GM18858 (cell line): Measurements from ENCODE around the gene ABHD6.
"Not testable (repeated sequence)": the region's sequence is repeated elsewhere in the genome, so short reads cannot be mapped to it uniquely, and the experiment has no call there.

Source experiments
- ATAC-seq: cut with Tn5 transposase; IDR thresholded peaks from one replicate; pipeline ENCODE4 v1.9.1; 2021; ENCODE audit not compliant: unreplicated experiment

ABHD6 gene

DNA sequence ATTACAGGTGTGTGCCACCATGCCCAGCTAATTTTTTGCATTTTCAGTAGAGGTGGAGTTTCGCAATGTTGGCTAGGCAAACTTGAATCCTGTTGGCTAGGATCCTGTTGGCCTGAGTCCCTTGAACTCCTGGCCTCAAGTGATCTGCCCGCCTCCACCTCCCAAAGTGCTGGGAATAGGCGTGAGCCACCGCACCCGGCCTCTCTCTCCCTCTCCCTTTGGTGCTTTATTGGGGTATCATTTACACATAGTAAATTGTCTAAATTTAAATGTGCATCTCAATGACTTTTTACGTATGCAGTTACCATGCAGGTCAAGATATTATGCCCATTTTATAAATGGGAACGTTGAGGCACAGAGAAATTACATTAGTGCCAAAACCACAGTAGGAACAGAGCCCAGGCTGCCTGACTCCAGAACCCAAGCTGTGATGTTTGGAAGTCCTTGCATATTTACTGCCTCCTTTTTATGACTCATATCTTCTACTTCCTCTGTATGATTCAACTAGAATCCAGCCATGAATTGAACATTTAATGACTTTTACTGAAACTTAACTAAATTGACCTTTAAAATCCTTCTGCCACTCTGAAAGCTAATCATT, 34.4 kb downstream of the ABHD6 start:
- no peak for ATAC-seq

GRCh38 chr3:58272891-58273290, 35.3 kb downstream of the ABHD6 start:
- no peak for ATAC-seq

GRCh38 chr3:58273362-58273761, 35.8 kb downstream of the ABHD6 start:
- ATAC-seq = not testable (repeated sequence)

DNA sequence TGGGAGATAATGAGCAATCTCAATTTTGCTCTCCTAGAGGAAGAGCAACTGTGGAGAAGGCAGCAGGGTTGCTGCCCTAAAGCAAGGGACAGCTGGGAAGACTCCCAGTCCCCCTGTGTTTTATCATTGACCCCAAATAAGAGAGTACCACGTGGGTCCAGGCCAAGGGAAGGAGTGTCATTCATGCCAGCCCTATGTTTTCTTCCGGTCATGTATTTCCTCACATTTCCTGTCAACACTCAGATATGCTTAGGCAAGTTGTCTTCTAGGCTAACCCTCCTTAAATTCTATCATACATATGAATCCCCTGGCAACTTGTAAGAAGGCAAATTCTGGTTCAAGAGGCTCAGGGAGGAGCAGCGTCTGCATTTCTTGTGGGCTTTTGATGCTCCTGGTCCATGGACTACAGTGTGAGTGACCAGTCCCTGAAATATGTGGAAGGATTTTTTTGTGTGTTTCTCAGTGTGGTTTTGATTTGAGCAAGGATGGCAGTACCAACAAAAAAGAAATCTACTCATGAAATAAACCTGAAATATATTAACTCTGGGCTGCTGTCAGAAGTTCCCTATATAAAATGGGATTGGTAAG, 36.5 kb downstream of the ABHD6 start:
- ATAC-seq = no peak

GRCh38 chr3:58281069-58281468, 43.5 kb downstream of the ABHD6 start:
- ATAC-seq = no peak

DNA sequence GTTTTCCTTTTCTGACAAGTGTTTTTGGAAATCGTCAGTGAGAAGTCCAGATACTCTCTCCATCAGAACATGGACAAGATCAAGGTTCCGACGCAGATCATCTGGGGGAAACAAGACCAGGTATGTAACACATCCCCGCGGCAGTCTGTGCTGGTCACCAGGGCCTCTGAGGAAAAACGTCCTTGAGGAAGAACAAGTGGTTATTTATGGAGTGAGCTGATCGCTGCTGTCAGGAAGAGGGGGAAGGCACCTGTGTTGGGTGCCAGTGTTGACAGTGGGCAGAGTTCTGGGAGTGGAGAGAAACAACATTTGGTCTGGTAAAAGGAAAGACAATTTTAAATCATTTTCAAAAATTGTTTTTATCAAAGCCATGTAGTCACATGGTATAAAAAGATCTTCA, 47.7 kb downstream of the ABHD6 start:
- ATAC-seq = no peak

GRCh38 chr3:58287354-58287753, 49.8 kb downstream of the ABHD6 start:
- no peak for ATAC-seq

GRCh38 chr3:58288011-58288728, 50.6 kb downstream of the ABHD6 start:
- no peak for ATAC-seq

DNA sequence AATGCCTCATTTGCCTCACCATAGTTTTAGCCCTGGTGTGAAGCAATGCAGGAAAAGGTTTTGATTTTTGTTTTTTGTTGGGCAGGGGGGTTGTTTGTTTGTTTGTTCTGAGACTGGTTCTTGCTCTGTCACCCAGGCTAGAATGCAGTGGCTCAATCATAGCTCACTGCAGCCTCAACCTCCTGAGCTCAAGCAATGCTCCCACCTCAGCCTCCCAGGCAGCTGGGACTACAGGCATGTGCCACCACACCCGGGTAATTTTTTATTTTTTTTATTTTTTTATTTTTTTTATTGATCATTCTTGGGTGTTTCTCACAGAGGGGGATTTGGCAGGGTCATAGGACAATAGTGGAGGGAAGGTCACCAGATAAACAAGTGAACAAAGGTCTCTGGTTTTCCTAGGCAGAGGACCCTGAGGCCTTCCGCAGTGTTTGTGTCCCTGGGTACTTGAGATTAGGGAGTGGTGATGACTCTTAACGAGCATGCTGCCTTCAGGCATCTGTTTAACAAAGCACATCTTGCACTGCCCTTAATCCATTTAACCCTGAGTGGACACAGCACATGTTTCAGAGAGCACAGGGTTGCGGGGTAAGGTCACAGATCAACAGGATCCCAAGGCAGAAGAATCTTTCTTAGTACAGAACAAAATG, 51.5 kb downstream of the ABHD6 start:
- not testable (repeated sequence) for ATAC-seq

DNA sequence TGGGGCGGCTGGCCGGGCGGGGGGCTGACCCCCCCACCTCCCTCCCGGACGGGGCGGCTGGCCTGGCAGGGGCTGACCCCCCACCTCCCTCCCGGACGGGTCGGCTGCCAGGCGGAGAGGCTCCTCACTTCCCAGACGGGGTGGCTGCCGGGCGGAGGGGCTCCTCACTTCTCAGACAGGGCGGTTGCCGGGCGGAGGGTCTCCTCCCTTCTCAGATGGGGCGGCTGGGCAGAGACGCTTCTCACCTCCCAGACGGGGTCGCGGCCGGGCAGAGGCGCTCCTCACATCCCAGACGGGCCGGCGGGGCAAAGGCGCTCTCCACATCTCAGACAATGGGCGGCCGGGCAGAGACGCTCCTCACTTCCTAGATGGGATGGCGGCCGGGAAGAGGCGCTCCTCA, 52.9 kb downstream of the ABHD6 start:
- not testable (repeated sequence) for ATAC-seq

DNA sequence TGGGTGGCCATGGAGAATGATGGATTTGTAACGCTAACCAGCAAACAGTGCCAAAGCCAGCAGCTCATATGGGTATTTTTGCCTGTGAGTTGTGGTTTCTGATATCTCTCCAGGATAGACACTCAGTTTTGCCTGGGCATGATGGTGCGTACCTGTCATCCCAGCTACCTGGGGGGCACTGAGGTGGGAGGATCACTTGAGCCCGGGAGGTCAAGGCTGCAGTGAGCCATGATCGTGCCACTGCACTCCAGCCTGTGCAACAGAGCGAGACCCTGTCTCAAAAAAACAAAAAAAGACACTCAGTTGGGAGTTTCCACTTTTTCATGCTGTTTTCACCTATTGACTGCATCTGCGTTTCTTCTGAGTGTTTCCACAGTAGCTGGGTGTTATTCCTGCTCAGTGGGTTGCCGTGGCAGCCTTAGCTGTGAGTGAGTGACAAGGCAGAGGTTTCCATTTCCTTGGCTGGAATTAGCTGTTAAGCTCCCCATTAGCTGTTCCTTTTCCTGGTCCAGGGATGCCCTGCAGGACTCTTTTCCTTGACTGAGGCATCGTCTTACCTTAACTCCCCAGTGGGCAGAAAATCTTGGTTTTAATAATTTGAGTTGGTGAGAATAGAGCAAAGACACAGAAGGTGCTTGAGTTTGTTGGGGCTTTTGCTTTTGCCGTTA, 54.2 kb downstream of the ABHD6 start:
- no peak for ATAC-seq

DNA sequence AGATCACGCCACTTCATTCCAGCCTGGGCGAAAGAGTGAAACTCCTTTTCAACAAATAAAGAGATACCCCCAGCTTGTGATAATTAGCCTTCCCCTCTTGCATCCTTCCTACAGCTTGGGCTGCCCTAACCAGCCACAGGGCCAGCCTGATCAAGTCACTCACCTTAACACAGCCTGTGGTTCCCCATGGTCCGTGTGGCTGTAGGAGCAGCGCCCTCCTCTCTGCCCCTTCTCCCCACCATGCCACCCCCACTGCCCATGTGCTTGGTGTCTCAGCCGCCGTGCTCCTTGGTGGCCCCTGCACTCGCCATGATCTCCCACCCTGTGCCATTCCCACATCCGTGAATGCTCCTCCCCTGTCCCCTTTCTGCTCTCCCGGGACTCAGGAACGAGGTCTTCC, 55.3 kb downstream of the ABHD6 start:
- ATAC-seq = no peak

GRCh38 chr3:58293516-58293915, 55.9 kb downstream of the ABHD6 start:
- no peak for ATAC-seq

- ATAC-seq = no peak
Observed at GRCh38 chr3:58296269-58296668, 58.7 kb downstream of the ABHD6 start.

DNA sequence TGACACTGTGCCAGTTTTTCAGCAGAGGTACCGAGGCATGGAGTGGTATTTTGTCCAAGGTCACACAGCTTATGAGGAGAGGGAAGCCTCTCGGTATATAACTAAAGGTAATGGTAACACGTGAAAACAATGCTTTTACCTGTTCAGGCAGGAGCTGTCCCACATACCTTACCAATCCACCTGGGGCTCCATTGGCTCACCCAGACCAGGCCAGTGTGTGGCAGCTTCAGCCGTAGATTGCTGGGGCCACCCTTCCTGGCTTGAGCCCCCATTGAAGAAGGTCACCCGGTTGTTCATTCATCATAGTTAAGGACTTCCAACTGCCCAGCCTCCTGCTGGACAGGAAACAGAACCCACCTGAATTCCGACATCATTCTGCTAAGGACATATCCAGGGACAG, 59.3 kb downstream of the ABHD6 start:
- no peak for ATAC-seq

DNA sequence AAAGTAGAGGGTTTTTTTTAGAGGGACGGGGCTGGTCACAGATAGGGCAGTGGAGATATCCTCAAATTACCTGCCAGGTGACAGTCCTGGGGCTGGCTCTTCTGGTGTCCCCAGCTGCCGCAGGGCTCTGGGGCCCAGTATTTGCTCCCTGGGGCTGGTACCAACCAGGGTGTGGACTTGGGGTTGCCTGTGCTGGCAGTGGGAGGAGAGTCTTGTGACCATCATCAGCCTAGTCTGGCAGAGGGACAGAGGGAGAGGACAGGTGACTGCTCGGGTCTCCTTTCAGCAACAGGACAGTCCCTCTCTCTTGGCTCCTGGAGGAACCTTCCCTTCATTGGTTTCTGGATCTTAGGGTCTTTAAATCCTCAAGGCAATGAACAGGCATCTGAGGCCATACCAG, 60.6 kb downstream of the ABHD6 start:
- no peak for ATAC-seq

DNA sequence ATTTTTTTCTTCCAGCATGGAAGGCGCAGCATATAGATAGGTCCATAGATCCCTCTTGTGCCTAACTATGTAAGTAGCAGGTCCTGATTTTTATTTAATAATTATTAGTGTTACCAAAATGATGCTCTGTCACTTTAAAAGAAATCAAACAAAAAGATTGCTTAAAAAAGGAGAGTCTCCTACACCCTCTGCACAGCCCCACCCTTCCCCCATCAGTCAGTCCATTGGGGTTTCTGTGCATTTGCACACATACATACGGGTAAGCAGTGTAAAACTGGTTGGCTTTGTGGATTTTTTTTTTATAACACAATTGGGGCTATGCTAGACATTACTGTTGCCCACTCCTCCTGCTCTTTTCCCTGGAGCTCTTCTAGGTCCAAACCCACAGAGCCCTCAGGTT, 61.5 kb downstream of the ABHD6 start:
- no peak for ATAC-seq

- no peak for ATAC-seq
Observed at GRCh38 chr3:58299839-58300516, 62.4 kb downstream of the ABHD6 start.

DNA sequence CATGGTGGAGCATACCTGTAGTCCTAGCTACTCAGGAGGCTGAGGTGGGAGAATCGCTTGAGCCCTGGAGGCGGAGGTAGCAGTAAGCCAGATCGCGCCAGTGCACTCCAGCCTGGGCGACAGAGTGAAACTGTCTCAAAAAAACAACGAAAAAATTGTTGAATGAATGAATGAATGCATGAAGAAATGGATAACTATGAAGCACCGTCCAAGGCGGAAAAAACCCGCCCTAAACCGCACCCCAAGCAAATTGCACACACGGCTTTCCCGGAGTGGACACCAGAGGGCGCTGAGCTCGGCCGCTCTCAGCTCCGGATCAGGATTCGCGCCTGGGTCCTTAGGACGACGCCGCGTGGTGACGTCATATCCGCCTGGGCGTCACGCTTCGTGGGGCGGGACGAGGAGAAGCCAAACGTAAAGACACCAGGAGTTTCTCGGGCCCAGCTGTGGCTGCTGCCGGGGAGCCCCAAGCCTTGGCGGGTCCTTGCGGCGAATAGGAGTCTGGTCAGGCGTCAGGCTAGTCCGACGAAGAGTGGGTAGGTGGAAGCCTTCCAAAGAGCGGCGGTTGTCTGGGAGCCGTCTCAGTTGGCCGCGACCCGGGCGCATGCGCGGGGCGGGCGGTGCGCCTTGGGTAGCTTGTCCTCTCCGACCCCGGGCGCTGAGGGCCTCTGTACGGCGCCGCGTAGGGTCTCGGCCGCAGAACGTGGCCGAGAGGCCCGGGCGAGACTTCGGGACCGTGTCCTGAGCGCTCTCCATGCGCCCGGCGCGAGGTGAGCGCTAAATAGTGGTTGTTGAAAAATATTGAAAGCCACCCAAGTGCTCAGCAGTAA, 68.5 kb downstream of the ABHD6 start, which contains the start of the genes HTD2 and RPP14:
TSS of gene HTD2 (plus strand) at position 639 of the 830 bp plus-strand sequence. CDS start 11,094 bp downstream, outside the sequence.
TSS of gene RPP14 (plus strand) at position 364 of the 830 bp plus-strand sequence. CDS start 4,085 bp downstream, outside the sequence.
- peak; percentile 76 for ATAC-seq
